Gastroesophageal sphincter (tissue), 3 donors: Measurements from ENCODE around the gene FZD2.

Source experiments
- POLR2A ChIP-seq, 2 donors: fragments of 450-650 bp; IDR thresholded peaks; one replicate each; pipeline ENCODE4 v1.6.1; 2017; ENCODE audit warnings: antibody characterized with exemption in 2 of 2, mild to moderate bottlenecking in 2 of 2, moderate library complexity in 1 of 2
- POLR2AphosphoS5 ChIP-seq: sonication (generic); formaldehyde crosslinking; IDR thresholded peaks from one replicate; pipeline ENCODE4 v1.6.1; 2017; ENCODE audit warnings: antibody characterized with exemption
- TF ChIP-seq, protein P1 (sequence below), 4 experiments: fragments of 200-600 bp in 2 of 4; fragments of 450-650 bp in 2 of 4; sonication (generic) in 1 of 4; IDR thresholded peaks; one replicate each; pipeline ENCODE4 v1.5.1; 2017 to 2019; ENCODE audit warnings: antibody characterized with exemption in 4 of 4, mild to moderate bottlenecking in 2 of 4, moderate library complexity in 2 of 4

- TF ChIP-seq POLR2AphosphoS5 (no peak), POLR2A (IDR thresholded peaks at IDR 0.05) (no peak)
- TF ChIP-seq, protein P1, sequence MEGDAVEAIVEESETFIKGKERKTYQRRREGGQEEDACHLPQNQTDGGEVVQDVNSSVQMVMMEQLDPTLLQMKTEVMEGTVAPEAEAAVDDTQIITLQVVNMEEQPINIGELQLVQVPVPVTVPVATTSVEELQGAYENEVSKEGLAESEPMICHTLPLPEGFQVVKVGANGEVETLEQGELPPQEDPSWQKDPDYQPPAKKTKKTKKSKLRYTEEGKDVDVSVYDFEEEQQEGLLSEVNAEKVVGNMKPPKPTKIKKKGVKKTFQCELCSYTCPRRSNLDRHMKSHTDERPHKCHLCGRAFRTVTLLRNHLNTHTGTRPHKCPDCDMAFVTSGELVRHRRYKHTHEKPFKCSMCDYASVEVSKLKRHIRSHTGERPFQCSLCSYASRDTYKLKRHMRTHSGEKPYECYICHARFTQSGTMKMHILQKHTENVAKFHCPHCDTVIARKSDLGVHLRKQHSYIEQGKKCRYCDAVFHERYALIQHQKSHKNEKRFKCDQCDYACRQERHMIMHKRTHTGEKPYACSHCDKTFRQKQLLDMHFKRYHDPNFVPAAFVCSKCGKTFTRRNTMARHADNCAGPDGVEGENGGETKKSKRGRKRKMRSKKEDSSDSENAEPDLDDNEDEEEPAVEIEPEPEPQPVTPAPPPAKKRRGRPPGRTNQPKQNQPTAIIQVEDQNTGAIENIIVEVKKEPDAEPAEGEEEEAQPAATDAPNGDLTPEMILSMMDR (IDR thresholded peaks at IDR 0.05), result no peak
Observed at GRCh38 chr17:44549686-44550085, 7.6 kb upstream of the FZD2 start.
